GM03348 (cell line): ENCODE data around the gene TMEM132E.
"Not testable (repeated sequence)": the region's sequence is repeated elsewhere in the genome, so short reads cannot be mapped to it uniquely, and the experiment has no call there.

Experiments
- DNase-seq: peaks from one replicate; pipeline ENCODE4 v3.0.0; 2012; ENCODE audit warnings: low spot score

The TMEM132E gene

GRCh38 chr17:34579017-34579946 is at the start of gene TMEM132E:
Gene TMEM132E (plus strand): TSS chr17:34579582. CDS start chr17:34581077, 1,495 bp downstream.
- DNase-seq: peak; percentile 58

GRCh38 chr17:34530918-34531317 is 48.5 kb upstream of the TMEM132E start:
- DNase-seq: no peak

- DNase-seq: no peak
These were observed 46.9 kb upstream of the TMEM132E start for GRCh38 chr17:34532281-34533065.

GRCh38 chr17:34533806-34534527 is 45.4 kb upstream of the TMEM132E start:
- no peak for DNase-seq

GRCh38 chr17:34537445-34537844 is 41.9 kb upstream of the TMEM132E start:
- DNase-seq: no peak

GRCh38 chr17:34538582-34538981 is 40.8 kb upstream of the TMEM132E start:
- not testable (repeated sequence) for DNase-seq

- DNase-seq: no peak
These were observed 39.5 kb upstream of the TMEM132E start for GRCh38 chr17:34539881-34540280.

- peak; percentile 39 for DNase-seq
These were observed 36.6 kb upstream of the TMEM132E start for GRCh38 chr17:34542700-34543336.

- no peak for DNase-seq
These were observed 31.8 kb upstream of the TMEM132E start for GRCh38 chr17:34547453-34548063.

- no peak for DNase-seq
These were observed 29.4 kb upstream of the TMEM132E start for GRCh38 chr17:34549966-34550365.

GRCh38 chr17:34553907-34554306 is 25.5 kb upstream of the TMEM132E start:
- DNase-seq: no peak

GRCh38 chr17:34556384-34556783 is 23.0 kb upstream of the TMEM132E start:
- DNase-seq: no peak

- DNase-seq: no peak
These were observed 22.5 kb upstream of the TMEM132E start for GRCh38 chr17:34556931-34557330.

- DNase-seq: no peak
These were observed 18.1 kb upstream of the TMEM132E start for GRCh38 chr17:34561328-34561727.

- no peak for DNase-seq
These were observed 17.0 kb upstream of the TMEM132E start for GRCh38 chr17:34562387-34562786.

GRCh38 chr17:34565713-34566112 is 13.7 kb upstream of the TMEM132E start:
- DNase-seq: no peak

- no peak for DNase-seq
These were observed 13.2 kb upstream of the TMEM132E start for GRCh38 chr17:34566201-34566600.

- no peak for DNase-seq
These were observed 12.5 kb upstream of the TMEM132E start for GRCh38 chr17:34566873-34567272.

- no peak for DNase-seq
These were observed 11.5 kb upstream of the TMEM132E start for GRCh38 chr17:34567691-34568465.

- DNase-seq: no peak
These were observed 10.4 kb upstream of the TMEM132E start for GRCh38 chr17:34568953-34569352.

GRCh38 chr17:34569591-34569990 is 9.8 kb upstream of the TMEM132E start:
- no peak for DNase-seq
